Small intestine (tissue), 7 donors: ENCODE measurements around the gene TNS3. TPM values are rescaled to one million over a fixed set of nuclear protein-coding genes. Genes with fewer than 3 reads are reported as not detected.
A peak's percentile ranks its signal among the peaks of the same experiment; 100 is the strongest.

Source experiments
- DNase-seq, 2 donors: peaks; one replicate each; pipeline versions ENCODE4 v3.0.0 to v3.0.0-alpha.2; 2013
- FAIRE-seq: peaks from 2 replicates; lab custom pipeline; 2012; peaks lifted over from hg19 to GRCh38; lab: Jason Lieb, UNC
- H3K27ac ChIP-seq, 3 donors: one replicate each; pipeline ENCODE4 v1.5.1; 2013; ENCODE audit warnings: low read length in 2 of 3, mild to moderate bottlenecking in 2 of 3, control low read depth in 1 of 3, inconsistent platforms in 1 of 3, low read depth in 1 of 3, moderate library complexity in 1 of 3
- H3K27me3 ChIP-seq, 3 donors: one replicate each; pipeline ENCODE4 v1.6.1; 2013; ENCODE audit warnings: low read length in 3 of 3, inconsistent platforms in 1 of 3; ENCODE audit not compliant: control insufficient read depth in 3 of 3, insufficient read depth in 3 of 3
- H3K36me3 ChIP-seq, 3 donors: one replicate each; pipeline ENCODE4 v1.6.1; 2013; ENCODE audit warnings: low read length in 3 of 3, inconsistent platforms in 1 of 3, low read depth in 1 of 3, mild to moderate bottlenecking in 1 of 3, moderate library complexity in 1 of 3; ENCODE audit not compliant: control insufficient read depth in 3 of 3, insufficient read depth in 2 of 3
- H3K4me1 ChIP-seq, 3 donors: one replicate each; pipeline ENCODE4 v1.6.1; 2013; ENCODE audit warnings: low read length in 2 of 3, inconsistent platforms in 1 of 3, low read depth in 1 of 3, mild to moderate bottlenecking in 1 of 3, moderate library complexity in 1 of 3; ENCODE audit not compliant: control insufficient read depth in 3 of 3, insufficient read depth in 2 of 3
- H3K4me3 ChIP-seq, 3 donors: one replicate each; pipeline ENCODE4 v1.5.1; 2013; ENCODE audit warnings: low read length in 3 of 3, control low read depth in 1 of 3, inconsistent platforms in 1 of 3, low read depth in 1 of 3, mild to moderate bottlenecking in 1 of 3, moderate library complexity in 1 of 3
- H3K9me3 ChIP-seq, 2 donors: one replicate each; pipeline ENCODE4 v1.6.1; 2013; ENCODE audit warnings: low read depth in 1 of 2, low read length in 1 of 2; ENCODE audit not compliant: control insufficient read depth in 2 of 2, insufficient read depth in 1 of 2
- WGBS, 3 donors: extraction: QIAGEN DNeasy Blood & Tissue Kit; methylation state at CpG; one replicate each; pipeline ENCODE4 v1.1.7; 2013; 5-methylcytosine and 5-hydroxymethylcytosine counted together
- polyA plus RNA-seq, 4 donors: library from polyadenylated mRNA; stranded (reverse) in 3 of 4; unstranded in 1 of 4; fragments of 200-250 nt in 3 of 4; fragments of 120-200 nt in 1 of 4; gene quantifications; one replicate each; pipeline versions ENCODE4 v1.2.1 to v1.2.3, GENCODE V29; 2013
- donor health status: healthy with polysubstance abuse.
- donor health status: control.
- donor health status: control.
- donor health status: Bipolar disorder and iron deficiency.
- donor health status: healthy.

The TNS3 gene
- polyA plus RNA-seq, 4 donors, result 17.2 to 67.1 (median 27.3) TPM

DNA sequence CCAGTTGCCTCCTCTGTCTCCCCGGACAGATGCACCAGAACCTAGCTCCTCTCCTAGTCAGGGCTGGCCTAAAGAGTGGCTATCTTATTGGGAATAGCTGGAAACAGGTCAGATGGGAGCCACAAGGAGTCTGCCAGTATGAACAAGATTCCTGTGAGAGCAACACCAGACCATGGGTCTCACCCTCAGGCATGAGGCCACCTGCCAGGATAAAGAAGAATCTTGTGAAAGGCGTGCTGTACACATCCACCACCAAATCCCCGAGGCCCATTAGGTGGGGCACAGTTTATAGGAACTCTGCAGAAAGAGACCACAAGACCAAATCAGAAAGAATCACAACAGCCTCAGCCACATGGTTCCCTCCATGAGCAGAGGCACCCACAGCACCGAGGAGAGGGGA is 325.9 kb downstream of the TNS3 start:
- H3K4me1 ChIP-seq, result peaks cover 0 to 11% (median 0%) of the 10 kb centered on the region in 3 donors
- no peak overlapping the region for H3K4me3 ChIP-seq
- H3K36me3 ChIP-seq, result no peaks in the 10 kb centered on the region
- DNase-seq, result no peak
- no peaks in the 10 kb centered on the region for H3K9me3 ChIP-seq
- no peak overlapping the region for H3K27ac ChIP-seq
- no peak for FAIRE-seq
- H3K27me3 ChIP-seq, result no peaks in the 10 kb centered on the region
- 63 to 70% (median 63%) methylated on average over 4 of the region's 4 CpGs for WGBS, 3 donors

DNA sequence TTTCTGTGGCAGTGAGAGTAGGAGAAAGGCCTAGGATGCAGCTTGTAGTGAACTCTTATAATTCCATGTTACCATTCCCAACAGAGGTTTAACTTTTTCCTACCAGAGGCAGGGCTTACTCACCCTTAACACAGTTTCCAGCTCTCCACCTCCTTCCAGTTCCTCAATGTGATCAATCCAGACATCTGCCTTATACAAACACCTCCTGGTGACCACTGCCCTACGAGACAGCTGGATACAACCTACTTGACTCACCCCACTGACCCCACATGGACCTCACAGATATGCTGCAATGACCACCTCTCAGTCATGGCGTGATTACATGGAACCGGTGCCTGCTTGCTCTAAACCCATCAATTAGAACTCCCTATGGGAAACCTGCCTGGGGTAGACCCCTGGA is 326.5 kb downstream of the TNS3 start:
- no peak for FAIRE-seq

DNA sequence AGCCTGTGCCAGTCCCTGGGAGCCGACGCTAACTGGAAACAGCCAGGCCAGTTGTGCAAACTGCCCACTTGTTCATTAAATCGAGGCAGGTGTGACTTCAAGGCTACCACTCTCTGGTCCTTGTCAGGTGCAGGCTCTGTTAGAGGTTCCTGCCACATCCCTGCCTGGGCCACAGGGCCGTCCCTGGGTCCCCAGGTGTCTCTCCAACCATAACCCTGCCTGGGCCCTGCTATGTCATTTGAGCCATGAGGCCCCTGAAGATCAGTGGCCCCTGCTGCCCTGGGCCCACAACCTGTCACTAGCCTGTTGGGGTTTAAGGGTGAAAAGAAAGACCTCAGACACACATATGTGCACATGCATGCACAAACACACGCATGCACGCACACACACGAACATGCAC is 326.9 kb downstream of the TNS3 start:
- H3K4me1 ChIP-seq, result peaks cover 0 to 11% (median 0%) of the 10 kb centered on the region in 3 donors
- H3K36me3 ChIP-seq, result no peaks in the 10 kb centered on the region
- no peaks in the 10 kb centered on the region for H3K27me3 ChIP-seq
- no peaks in the 10 kb centered on the region for H3K9me3 ChIP-seq
- no peak overlapping the region for H3K4me3 ChIP-seq
- H3K27ac ChIP-seq, result no peak overlapping the region
- WGBS, 3 donors, result 80 to 89% (median 88%) methylated on average over 7 of the region's 7 CpGs
- DNase-seq (no peak), FAIRE-seq (no peak)

More for the DNA sequence above, 326.5 kb downstream of the TNS3 start:
- no peaks in the 10 kb centered on the region for H3K36me3 ChIP-seq
- 84 to 89% (median 87%) methylated on average over 3 of the region's 3 CpGs for WGBS, 3 donors
- no peak overlapping the region for H3K27ac ChIP-seq
- no peaks in the 10 kb centered on the region for H3K27me3 ChIP-seq
- no peak for DNase-seq
- H3K9me3 ChIP-seq, result no peaks in the 10 kb centered on the region
- H3K4me1 ChIP-seq, result peaks cover 0 to 11% (median 0%) of the 10 kb centered on the region in 3 donors
- H3K4me3 ChIP-seq, result no peak overlapping the region

DNA sequence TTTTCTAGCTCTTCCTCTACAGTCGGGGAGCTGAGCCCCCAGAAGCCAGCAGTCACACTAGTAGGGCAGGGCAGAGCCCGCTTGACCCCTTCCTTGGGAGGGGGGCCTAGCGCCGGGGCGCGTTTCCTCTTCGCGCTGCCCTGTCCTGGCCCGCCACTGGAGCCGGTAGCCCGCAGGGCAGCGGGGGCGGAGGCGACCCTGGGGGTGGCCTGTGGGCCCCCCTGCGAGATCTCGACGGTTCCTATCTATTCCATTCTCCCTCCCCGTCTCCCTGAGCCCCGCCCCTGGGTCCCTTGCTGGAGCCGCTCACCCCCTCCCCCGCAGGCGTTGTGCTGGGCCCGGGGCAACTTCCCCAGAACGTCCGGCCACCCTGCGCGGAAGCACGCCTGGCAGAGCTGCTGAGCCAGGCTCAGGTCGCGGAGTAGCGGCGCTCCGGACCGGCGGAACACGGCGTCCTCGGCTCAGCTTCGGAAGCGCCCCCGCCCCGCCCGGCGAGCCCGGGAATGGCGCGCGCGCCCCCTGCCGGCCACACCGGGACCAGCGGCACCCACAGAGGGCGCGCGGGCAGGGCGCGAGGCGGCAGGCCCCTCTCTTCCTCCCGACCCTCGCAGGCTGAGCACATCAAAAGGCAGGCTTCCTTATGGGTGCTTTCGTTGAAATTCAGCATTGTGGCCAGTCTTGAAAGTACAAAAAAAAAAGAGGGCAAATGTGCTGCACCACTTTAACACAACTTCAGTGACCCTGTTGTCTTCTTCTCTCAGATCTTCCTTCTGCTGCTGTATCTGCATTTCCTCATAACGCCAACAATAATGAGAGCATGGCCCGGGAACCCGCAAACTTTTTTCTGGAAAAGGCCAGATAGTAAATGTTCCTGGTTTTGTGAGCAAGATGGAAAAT is 327.6 kb downstream of the TNS3 start:
- Histone ChIP-seq H3K4me1 (peaks cover 0 to 11% (median 0%) of the 10 kb centered on the region in 3 donors), H3K4me3 (peak overlapping the region; percentile 44 to 75 (median 53)), H3K27me3 (no peaks in the 10 kb centered on the region), H3K9me3 (no peaks in the 10 kb centered on the region), H3K27ac (peak overlapping the region; percentile 0 to 84 (median 67)), H3K36me3 (no peaks in the 10 kb centered on the region)
- 2 to 3% (median 2%) methylated on average over 52 to 64 of the region's 64 CpGs for WGBS, 3 donors
- FAIRE-seq (no peak), DNase-seq (peak; percentile 68 to 86)

DNA sequence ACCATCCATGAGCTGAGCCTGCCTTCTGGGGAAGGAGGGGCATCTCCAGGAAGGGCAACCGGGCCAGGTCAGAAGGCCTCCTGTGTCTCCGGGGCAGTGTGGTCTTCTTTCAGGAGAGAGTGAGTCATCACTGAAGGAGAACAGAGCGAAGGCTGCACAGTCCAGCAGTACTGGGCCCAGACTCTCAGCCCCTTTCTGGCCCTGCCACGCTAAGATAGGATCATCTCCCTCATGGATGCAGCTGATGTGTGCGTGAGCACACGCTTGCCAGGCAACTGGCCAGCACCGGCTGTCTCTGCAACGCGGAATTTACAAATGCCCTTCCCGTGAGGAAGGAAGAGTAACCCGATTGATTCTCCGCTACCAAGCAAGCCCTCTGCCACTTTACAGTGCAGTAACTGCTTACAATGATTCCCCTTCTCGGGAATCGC is 328.2 kb downstream of the TNS3 start:
- Histone ChIP-seq H3K27me3 (no peaks in the 10 kb centered on the region), H3K27ac (peak overlapping the region; percentile 0 to 84 (median 67)), H3K4me3 (peak overlapping the region; percentile 44 to 75 (median 53)), H3K4me1 (peaks cover 0 to 11% (median 0%) of the 10 kb centered on the region in 3 donors), H3K9me3 (no peaks in the 10 kb centered on the region), H3K36me3 (no peaks in the 10 kb centered on the region)
- no peak for FAIRE-seq
- WGBS, 3 donors, result 8 to 10% (median 9%) methylated on average over 14 of the region's 14 CpGs
- peak; percentile 57 to 73 for DNase-seq

- 83 to 90% (median 90%) methylated on average over 5 of the region's 5 CpGs for WGBS, 3 donors
- Histone ChIP-seq H3K27me3 (no peaks in the 10 kb centered on the region), H3K27ac (no peak overlapping the region), H3K36me3 (no peaks in the 10 kb centered on the region), H3K4me3 (no peak overlapping the region), H3K4me1 (peaks cover 0 to 11% (median 0%) of the 10 kb centered on the region in 3 donors), H3K9me3 (no peaks in the 10 kb centered on the region)
- no peak for FAIRE-seq
- DNase-seq, result no peak
These were observed 329.2 kb downstream of the TNS3 start for GRCh38 chr7:47252675-47253074.

DNA sequence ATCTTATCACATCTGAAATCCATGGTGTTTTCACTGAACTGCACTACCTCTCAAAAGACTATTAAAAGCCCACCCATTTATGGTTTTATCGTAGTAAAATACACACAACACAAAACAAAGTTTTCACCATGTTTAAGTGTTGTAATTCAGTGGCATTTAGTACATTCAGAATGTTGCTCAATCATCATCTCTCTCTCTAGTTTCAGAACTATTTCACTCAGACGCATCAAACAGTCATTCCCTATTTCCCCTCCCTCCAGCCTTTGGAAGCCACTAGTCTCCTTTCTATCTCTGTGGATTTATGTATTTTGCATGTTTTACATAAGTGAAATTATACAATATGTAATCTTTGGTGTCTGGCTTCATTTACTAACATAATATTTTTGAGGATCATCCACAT is 332.6 kb downstream of the TNS3 start:
- no peaks in the 10 kb centered on the region for H3K27me3 ChIP-seq
- H3K36me3 ChIP-seq, result no peaks in the 10 kb centered on the region
- H3K4me1 ChIP-seq, result peaks cover 0 to 7% (median 0%) of the 10 kb centered on the region in 3 donors
- no peaks in the 10 kb centered on the region for H3K9me3 ChIP-seq
- H3K27ac ChIP-seq, result no peak overlapping the region
- DNase-seq (no peak), FAIRE-seq (no peak)
- no peak overlapping the region for H3K4me3 ChIP-seq
- 88 to 95% (median 92%) methylated on average over 2 of the region's 2 CpGs for WGBS, 3 donors

- Histone ChIP-seq H3K27me3 (no peaks in the 10 kb centered on the region), H3K36me3 (no peaks in the 10 kb centered on the region), H3K27ac (no peak overlapping the region), H3K9me3 (no peaks in the 10 kb centered on the region), H3K4me1 (peaks cover 0 to 5% (median 0%) of the 10 kb centered on the region in 3 donors), H3K4me3 (no peak overlapping the region)
- 82 to 89% (median 87%) methylated on average over 3 of the region's 3 CpGs for WGBS, 3 donors
- FAIRE-seq, result no peak
- no peak for DNase-seq
These were observed 333.1 kb downstream of the TNS3 start for GRCh38 chr7:47248797-47249196.
